K562 (cell line): ENCODE data around the gene LAMB2. TPM values are rescaled to one million over a fixed set of nuclear protein-coding genes. Genes with fewer than 3 reads are reported as not detected.

Experiments used
- E2F6 ChIP-seq, 2 experiments: IDR thresholded peaks; 2 replicates each; pipeline ENCODE4 v1.6.1; 2011; ENCODE audit warnings: borderline replicate concordance in 1 of 2, control low read depth in 1 of 2, low read depth in 1 of 2, low read length in 1 of 2, mild to moderate bottlenecking in 1 of 2, mixed read lengths in 1 of 2, moderate library complexity in 1 of 2; ENCODE audit not compliant: insufficient read depth in 1 of 2, insufficient read length in 1 of 2, poor library complexity in 1 of 2, severe bottlenecking in 1 of 2; ENCODE audit errors: extremely low read depth in 1 of 2
- FIP1L1 ChIP-seq: fragments of 200-400 bp; formaldehyde crosslinking; IDR thresholded peaks from 2 replicates; pipeline ENCODE4 v1.6.1; 2018; ENCODE audit warnings: mild to moderate bottlenecking, low read depth, low read length; ENCODE audit not compliant: poor library complexity, severe bottlenecking
- HMG20A ChIP-seq: fragments of 450-650 bp; formaldehyde crosslinking; conservative IDR thresholded peaks from 2 replicates; pipeline ENCODE4 v1.4.0; 2020; ENCODE audit warnings: mild to moderate bottlenecking, mixed read lengths
- JUNB ChIP-seq: fragments of 450-650 bp; formaldehyde crosslinking; conservative IDR thresholded peaks from 2 replicates; pipeline ENCODE4 v1.4.0; 2020; ENCODE audit warnings: mild to moderate bottlenecking
- KAT7 ChIP-seq: sonication (generic); formaldehyde crosslinking; IDR thresholded peaks from 2 replicates; pipeline ENCODE4 v1.8.0; 2022; ENCODE audit warnings: missing genetic modification reagents, mild to moderate bottlenecking, borderline replicate concordance
- KDM5B ChIP-seq: fragments of 200-600 bp; sonication (generic); IDR thresholded peaks from 2 replicates; pipeline ENCODE4 v1.6.1; 2012; ENCODE audit warnings: low read depth, mild to moderate bottlenecking, moderate library complexity, low read length, control low read depth, inconsistent platforms; ENCODE audit not compliant: insufficient replicate concordance
- NR1H2 ChIP-seq: sonication (generic); formaldehyde crosslinking; IDR thresholded peaks from 2 replicates; pipeline ENCODE4 v1.4.0; 2020; ENCODE audit warnings: mild to moderate bottlenecking, missing genetic modification reagents
- RUNX1 ChIP-seq: sonication (generic); IDR thresholded peaks from 2 replicates; pipeline ENCODE4 v1.6.1; 2016; ENCODE audit warnings: antibody characterized with exemption, low read depth
- SMC3 ChIP-seq: conservative IDR thresholded peaks from 2 replicates; pipeline ENCODE4 v1.6.1; 2011; ENCODE audit warnings: low read depth, low read length, improper control_type of control experiment; ENCODE audit not compliant: insufficient read depth
- SP1 ChIP-seq: sonication (generic); formaldehyde crosslinking; IDR thresholded peaks from 2 replicates; pipeline ENCODE4 v1.8.1; 2022; ENCODE audit warnings: mild to moderate bottlenecking, missing genetic modification reagents
- SPI1 ChIP-seq: IDR thresholded peaks from 2 replicates; pipeline ENCODE4 v1.6.1; 2011; ENCODE audit warnings: low read depth, low read length, control low read depth, borderline replicate concordance
- STAT6 ChIP-seq: sonication (generic); formaldehyde crosslinking; IDR thresholded peaks from 2 replicates; pipeline ENCODE4 v1.8.1; 2023; ENCODE audit warnings: mild to moderate bottlenecking, missing genetic modification reagents
- TAL1 ChIP-seq: fragments of 450-650 bp; IDR thresholded peaks from 2 replicates; pipeline ENCODE4 v1.6.1; 2016; ENCODE audit warnings: mild to moderate bottlenecking
- U2AF2 ChIP-seq: fragments of 200-400 bp; formaldehyde crosslinking; optimal IDR thresholded peaks from 2 replicates; pipeline ENCODE3; 2017; ENCODE audit warnings: low read depth, mild to moderate bottlenecking, low read length
- ZBTB12 ChIP-seq: fragments of 250-450 bp; sonication (Bioruptor Pico); IDR thresholded peaks from 2 replicates; pipeline ENCODE4 v1.4.0; 2020
- ZBTB7A ChIP-seq: IDR thresholded peaks from 2 replicates; pipeline ENCODE4 v1.6.1; 2011; ENCODE audit warnings: low read depth, mild to moderate bottlenecking, low read length, moderate library complexity, borderline replicate concordance; ENCODE audit not compliant: control insufficient read depth
- ZFX ChIP-seq: sonication (generic); formaldehyde crosslinking; IDR thresholded peaks from 2 replicates; pipeline ENCODE4 v1.8.0; 2022; ENCODE audit warnings: mild to moderate bottlenecking, missing genetic modification reagents, moderate library complexity
- ZNF133 ChIP-seq: fragments of 250-450 bp; sonication (Bioruptor Pico); IDR thresholded peaks from 2 replicates; pipeline ENCODE4 v1.4.0; 2020; ENCODE audit warnings: mild to moderate bottlenecking
- ZNF76 ChIP-seq: fragments of 250-450 bp; sonication (Bioruptor Pico); IDR thresholded peaks from 2 replicates; pipeline ENCODE4 v1.4.0; 2020; ENCODE audit warnings: mild to moderate bottlenecking, moderate library complexity, borderline replicate concordance
- ZNF766 ChIP-seq: fragments of 200-800 bp; sonication (Bioruptor generic); conservative IDR thresholded peaks from 2 replicates; pipeline ENCODE4 v1.6.1; 2016; ENCODE audit warnings: missing genetic modification characterization, missing compliant biosample characterization
- polyA plus RNA-seq, 8 experiments: library from polyadenylated mRNA; depleted of rRNA in 4 of 8; stranded (reverse) in 5 of 8; unstranded in 3 of 8; fragments of >200 nt; fragmentation: Nextera tagmentation in 2 of 8; fragmentation: Illumina TruSeq in 1 of 8; extraction: Ambion mirVana in 2 of 8; extraction: Trizol in 1 of 8; gene quantifications; 2 replicates each; pipeline versions ENCODE4 v1.2.1 to v1.2.3, GENCODE V29; 2011 to 2014; ENCODE audit warnings: inconsistent platforms in 1 of 8, missing spikeins in 1 of 8
- total RNA-seq, 7 experiments: library from RNA; depleted of rRNA in 6 of 7; stranded (reverse); fragments of >200 nt in 6 of 7; fragmentation: Illumina TruSeq in 2 of 7; extraction: Trizol in 2 of 7; gene quantifications; 2 replicates each; pipeline versions ENCODE4 v1.2.1 to v1.2.3, GENCODE V29; 2011 to 2021; ENCODE audit warnings: low replicate concordance in 1 of 7

LAMB2 gene
- total and polyA plus RNA-seq, 9 of the 15 experiments (the other 6 are each of a cell fraction or from before 2014, with no cell fraction given): 1.4 to 26.0 (median 16.2) TPM

- TF ChIP-seq STAT6 (CRISPR knock-in tag): no peak
- no peak for TF ChIP-seq U2AF2
- TF ChIP-seq JUNB: no peak
- TF ChIP-seq E2F6 (IDR thresholded peaks at IDR 0.05; ENCODE audit: borderline replicate concordance in 1 of 2, extremely low read depth in 1 of 2, insufficient read depth in 1 of 2, insufficient read length in 1 of 2, low read depth in 1 of 2, low read length in 1 of 2, poor library complexity in 1 of 2, severe bottlenecking in 1 of 2): peak; percentile 27 to 67
- TF ChIP-seq KDM5B: peak; percentile 79
- TF ChIP-seq TAL1: no peak
- no peak for TF ChIP-seq FIP1L1
- no peak for TF ChIP-seq RUNX1
- no peak for TF ChIP-seq ZNF76
- TF ChIP-seq ZNF766 (CRISPR knock-in tag): no peak
- TF ChIP-seq ZFX (CRISPR knock-in tag): peak; percentile 94
- no peak for TF ChIP-seq ZBTB12 (CRISPR knock-in tag)
- no peak for TF ChIP-seq NR1H2 (CRISPR knock-in tag)
- peak; percentile 44; the same call in 1 of the 2 replicates for TF ChIP-seq KAT7 (CRISPR knock-in tag)
- TF ChIP-seq SP1 (CRISPR knock-in tag): peak; percentile 59; the same call in 1 of the 2 replicates
- TF ChIP-seq SPI1: no peak
- no peak for TF ChIP-seq HMG20A (CRISPR knock-in tag)
- peak; percentile 41; the same call in 1 of the 2 replicates for TF ChIP-seq ZBTB7A
- no peak for TF ChIP-seq SMC3
- no peak for TF ChIP-seq ZNF133
Observed at GRCh38 chr3:49104427-49105291, 28.2 kb downstream of the LAMB2 start, which contains the start of gene QARS1 (continued).
